BJ (cell line): ENCODE data around the gene B3GALT5. TPM values are rescaled to one million over a fixed set of nuclear protein-coding genes. Genes with fewer than 3 reads are reported as not detected.
"Not testable (repeated sequence)": the region's sequence is repeated elsewhere in the genome, so short reads cannot be mapped to it uniquely, and the experiment has no call there.

Source experiments
- CTCF ChIA-PET: fragments of 350-600 bp; formaldehyde crosslinking; extraction: SDS; loops from one replicate; lab custom pipeline; 2021; ENCODE audit warnings: antibody characterized with exemption, inconsistent platforms; lab: Yijun Ruan, JAX
- POLR2A ChIA-PET: fragments of 300-600 bp; sonication (Branson Sonifier 250); formaldehyde crosslinking; extraction: SDS; loops from one replicate; lab custom pipeline; 2021; ENCODE audit warnings: antibody characterized with exemption; lab: Charles Lee
- DNase-seq: peaks from one replicate; pipeline ENCODE4 v3.0.0-alpha.2; 2011; ENCODE audit warnings: low read depth
- H3K27me3 ChIP-seq: 2 replicates; pipeline ENCODE4 v1.6.0; 2011; ENCODE audit warnings: low read length; ENCODE audit not compliant: control insufficient read depth, insufficient read depth
- H3K36me3 ChIP-seq: 2 replicates; pipeline ENCODE4 v1.5.1; 2011; ENCODE audit warnings: low read length; ENCODE audit not compliant: control insufficient read depth, insufficient read depth
- H3K4me3 ChIP-seq: 2 replicates; pipeline ENCODE4 v1.5.1; 2011; ENCODE audit warnings: low read depth, mild to moderate bottlenecking, control low read depth, low read length
- polyA plus RNA-seq: library from polyadenylated mRNA; depleted of rRNA; stranded (reverse); fragments of >200 nt; gene quantifications from 2 replicates; pipeline ENCODE4 v1.2.3, GENCODE V29; 2011
- TF ChIP-seq, protein P1 (sequence below): IDR thresholded peaks from 2 replicates; pipeline ENCODE4 v1.5.1; 2011; ENCODE audit warnings: low read depth, mild to moderate bottlenecking, control low read depth, inconsistent platforms, low read length, moderate library complexity; ENCODE audit not compliant: insufficient read depth

Gene B3GALT5
- polyA plus RNA-seq, 1 experiment: 0.09 TPM

DNA sequence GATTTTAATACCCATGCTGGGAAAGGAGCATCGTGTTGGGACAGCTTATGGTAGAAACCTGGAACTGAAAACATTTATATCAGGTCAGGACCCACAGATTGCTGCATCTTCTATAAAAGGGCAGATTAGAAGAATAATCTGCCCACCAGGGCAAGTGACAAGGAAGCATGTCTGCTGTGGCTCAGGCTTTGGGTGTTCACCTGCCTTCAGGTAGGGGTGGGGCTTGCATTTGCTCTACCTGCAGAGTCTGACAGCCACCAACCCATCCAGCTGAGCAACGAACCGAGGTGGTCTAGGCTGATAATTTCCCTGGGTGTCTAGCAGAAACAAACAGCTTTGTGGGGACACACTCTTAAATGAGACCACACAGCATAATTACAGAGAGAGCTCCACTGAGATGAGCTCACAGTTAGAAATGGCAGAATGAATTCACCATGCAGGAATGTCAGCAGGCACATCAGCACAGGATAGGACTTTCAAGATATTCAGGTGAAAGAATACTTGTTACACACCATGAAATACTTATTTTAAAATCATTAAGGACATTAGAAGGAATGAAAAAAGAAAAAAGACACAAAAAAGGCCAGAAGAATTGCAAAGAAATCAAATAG, 36.1 kb upstream of the B3GALT5 start:
- Histone ChIP-seq H3K27me3 (0 out of 2 replicates have a peak, but pooled peaks cover 4% of the 10 kb centered on the region), H3K4me3 (no peak overlapping the region), H3K36me3 (no peaks in the 10 kb centered on the region)
- TF ChIP-seq, protein P1, sequence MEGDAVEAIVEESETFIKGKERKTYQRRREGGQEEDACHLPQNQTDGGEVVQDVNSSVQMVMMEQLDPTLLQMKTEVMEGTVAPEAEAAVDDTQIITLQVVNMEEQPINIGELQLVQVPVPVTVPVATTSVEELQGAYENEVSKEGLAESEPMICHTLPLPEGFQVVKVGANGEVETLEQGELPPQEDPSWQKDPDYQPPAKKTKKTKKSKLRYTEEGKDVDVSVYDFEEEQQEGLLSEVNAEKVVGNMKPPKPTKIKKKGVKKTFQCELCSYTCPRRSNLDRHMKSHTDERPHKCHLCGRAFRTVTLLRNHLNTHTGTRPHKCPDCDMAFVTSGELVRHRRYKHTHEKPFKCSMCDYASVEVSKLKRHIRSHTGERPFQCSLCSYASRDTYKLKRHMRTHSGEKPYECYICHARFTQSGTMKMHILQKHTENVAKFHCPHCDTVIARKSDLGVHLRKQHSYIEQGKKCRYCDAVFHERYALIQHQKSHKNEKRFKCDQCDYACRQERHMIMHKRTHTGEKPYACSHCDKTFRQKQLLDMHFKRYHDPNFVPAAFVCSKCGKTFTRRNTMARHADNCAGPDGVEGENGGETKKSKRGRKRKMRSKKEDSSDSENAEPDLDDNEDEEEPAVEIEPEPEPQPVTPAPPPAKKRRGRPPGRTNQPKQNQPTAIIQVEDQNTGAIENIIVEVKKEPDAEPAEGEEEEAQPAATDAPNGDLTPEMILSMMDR: no peak
- DNase-seq: no peak
- ChIA-PET CTCF (no interaction called here), POLR2A (no interaction called here)

DNA sequence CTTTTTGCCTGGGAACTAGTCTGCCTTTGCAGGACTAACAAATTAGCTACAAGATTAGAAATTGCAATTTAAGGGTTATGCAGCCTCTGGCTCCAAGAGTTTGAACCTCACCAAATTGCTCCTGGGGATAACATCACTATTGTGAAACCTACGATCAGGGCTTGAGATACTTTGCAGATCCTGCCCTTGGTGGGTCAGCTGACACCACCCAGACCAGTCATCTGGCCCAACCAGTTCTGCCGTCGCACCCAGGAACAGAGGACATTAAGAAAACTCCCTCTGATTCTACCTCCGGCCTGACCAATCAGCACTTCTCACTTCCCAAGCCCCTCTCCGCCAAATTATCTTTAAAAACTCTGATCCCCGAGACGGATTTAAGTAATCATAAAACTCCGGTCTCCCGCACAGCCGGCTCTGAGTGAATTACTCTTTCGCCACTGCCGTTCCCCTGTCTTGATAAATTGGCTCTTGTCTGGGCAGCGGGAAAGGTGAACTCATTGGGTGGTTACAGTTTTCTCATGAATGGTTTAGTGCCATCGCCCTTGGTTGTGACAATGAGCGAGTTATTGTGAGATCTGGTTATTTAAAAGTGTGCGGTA, 32.9 kb upstream of the B3GALT5 start:
- TF ChIP-seq, protein P1: no peak
- peaks cover 1% of the 10 kb centered on the region; the same call in 1 of the 2 replicates for H3K27me3 ChIP-seq
- ChIA-PET CTCF (no interaction called here), POLR2A (no interaction called here)
- H3K4me3 ChIP-seq: no peak overlapping the region
- no peak for DNase-seq
- H3K36me3 ChIP-seq: no peaks in the 10 kb centered on the region

- H3K4me3 ChIP-seq: no peak overlapping the region
- no peaks in the 10 kb centered on the region; the same call in 1 of the 2 replicates for H3K27me3 ChIP-seq
- H3K36me3 ChIP-seq: no peaks in the 10 kb centered on the region
- ChIA-PET CTCF (no interaction called here), POLR2A (no interaction called here)
- DNase-seq: no peak
- TF ChIP-seq, protein P1: no peak
Observed at GRCh38 chr21:39580744-39581143, 32.0 kb upstream of the B3GALT5 start.

DNA sequence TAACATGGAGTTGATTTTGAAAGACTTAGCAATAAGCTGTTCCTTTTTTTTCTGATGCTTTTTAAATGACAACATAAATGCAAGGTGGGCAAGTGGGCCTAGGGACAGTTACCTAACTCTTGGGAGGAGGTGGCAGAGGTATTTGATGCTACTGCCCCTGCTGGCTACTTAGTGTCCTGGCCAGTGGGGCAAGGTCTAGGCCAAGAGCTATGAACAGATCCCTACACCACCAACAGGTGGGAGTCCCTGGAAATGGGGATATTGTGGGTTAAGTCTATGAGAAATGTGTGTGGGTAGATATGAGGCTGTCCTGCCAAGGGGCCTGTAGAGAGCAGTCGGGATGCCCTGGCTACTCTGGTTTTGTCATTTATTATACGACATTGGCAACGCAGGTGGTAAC, 31.3 kb upstream of the B3GALT5 start:
- TF ChIP-seq, protein P1: no peak
- Histone ChIP-seq H3K4me3 (no peak overlapping the region), H3K27me3 (no peaks in the 10 kb centered on the region; the same call in 1 of the 2 replicates), H3K36me3 (no peaks in the 10 kb centered on the region)
- CTCF ChIA-PET: no interaction called here
- POLR2A ChIA-PET: no interaction called here
- DNase-seq: no peak

DNA sequence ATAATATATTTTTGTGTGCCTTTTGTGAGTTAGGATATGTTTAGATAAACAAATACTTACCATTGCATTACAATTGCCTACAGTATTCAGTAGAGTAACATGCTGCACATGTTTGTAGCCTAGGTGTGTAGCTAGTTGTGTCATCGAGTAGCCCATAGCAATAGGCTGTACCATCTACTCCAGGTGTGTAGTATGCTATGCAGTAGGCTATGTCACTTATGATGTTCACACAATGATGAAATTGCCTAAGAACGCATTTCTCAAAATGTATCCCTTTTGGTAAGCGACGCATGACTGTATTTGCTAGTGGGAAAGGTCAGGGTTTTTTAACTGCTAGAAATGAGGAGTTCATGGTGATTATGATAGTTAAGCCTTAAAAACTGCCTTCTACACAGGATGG, 30.0 kb upstream of the B3GALT5 start:
- DNase-seq: no peak
- no peaks in the 10 kb centered on the region for H3K36me3 ChIP-seq
- POLR2A ChIA-PET: no interaction called here
- H3K4me3 ChIP-seq: no peak overlapping the region
- CTCF ChIA-PET: no interaction called here
- TF ChIP-seq, protein P1: no peak
- no peaks in the 10 kb centered on the region; the same call in 1 of the 2 replicates for H3K27me3 ChIP-seq

- POLR2A ChIA-PET, H3K27me3 ChIP-seq, H3K36me3 ChIP-seq, DNase-seq, CTCF ChIA-PET, H3K4me3 ChIP-seq: not testable (repeated sequence)
Observed at GRCh38 chr21:39583586-39583985, 29.2 kb upstream of the B3GALT5 start.
